HCT116 (cell line): ENCODE measurements around the gene ENTPD6.
"Not testable (repeated sequence)": the region's sequence is repeated elsewhere in the genome, so short reads cannot be mapped to it uniquely, and the experiment has no call there.

Source experiments
- CEBPB ChIP-seq: IDR thresholded peaks from 2 replicates; pipeline ENCODE4 v1.6.1; 2012; ENCODE audit warnings: low read depth
- EZH2phosphoT487 ChIP-seq: fragments of 200-600 bp; IDR thresholded peaks from 2 replicates; pipeline ENCODE4 v1.6.1; 2018; ENCODE audit warnings: antibody characterized with exemption, borderline replicate concordance
- SIN3A ChIP-seq: IDR thresholded peaks from 2 replicates; pipeline ENCODE4 v1.6.1; 2012; ENCODE audit warnings: low read depth
- ZNF274 ChIP-seq: fragments of 200-500 bp; sonication (Bioruptor generic); IDR thresholded peaks from 2 replicates; pipeline ENCODE4 v1.6.1; 2014; ENCODE audit warnings: mild to moderate bottlenecking, low read depth, low read length, inconsistent platforms
- TF ChIP-seq, protein P1 (sequence below), 3 experiments: fragments of 200-600 bp in 1 of 3; sonication (generic) in 1 of 3; IDR thresholded peaks in 2 of 3; conservative IDR thresholded peaks in 1 of 3; 2 replicates each; pipeline ENCODE4 v1.5.1; 2012 to 2017; ENCODE audit warnings: low read depth in 2 of 3, low read length in 2 of 3, antibody characterized with exemption in 1 of 3, borderline replicate concordance in 1 of 3, control low read depth in 1 of 3, mild to moderate bottlenecking in 1 of 3, mixed read lengths in 1 of 3, mixed run types in 1 of 3, moderate library complexity in 1 of 3; ENCODE audit not compliant: insufficient read depth in 1 of 3

DNA sequence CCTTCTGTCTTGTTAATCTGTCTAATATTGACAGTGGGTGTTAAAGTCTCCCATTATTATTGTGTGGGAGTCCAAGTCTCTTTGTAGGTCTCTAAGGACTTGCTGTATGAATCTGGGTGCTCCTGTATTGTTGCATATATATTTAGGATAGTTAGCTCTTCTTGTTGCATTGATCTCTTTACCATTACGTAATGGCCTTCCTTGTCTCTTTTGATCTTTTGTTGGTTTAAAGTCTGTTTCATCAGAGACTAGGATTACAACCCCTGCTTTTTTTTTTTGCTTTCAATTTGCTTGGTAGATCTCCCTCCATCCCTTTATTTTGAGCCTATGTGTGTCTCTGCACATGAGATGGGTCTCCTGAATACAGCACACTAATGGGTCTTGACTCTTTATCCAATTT, 11.1 kb upstream of the ENTPD6 start:
- TF ChIP-seq CEBPB, EZH2phosphoT487, SIN3A, ZNF274: not testable (repeated sequence)
- TF ChIP-seq, protein P1, sequence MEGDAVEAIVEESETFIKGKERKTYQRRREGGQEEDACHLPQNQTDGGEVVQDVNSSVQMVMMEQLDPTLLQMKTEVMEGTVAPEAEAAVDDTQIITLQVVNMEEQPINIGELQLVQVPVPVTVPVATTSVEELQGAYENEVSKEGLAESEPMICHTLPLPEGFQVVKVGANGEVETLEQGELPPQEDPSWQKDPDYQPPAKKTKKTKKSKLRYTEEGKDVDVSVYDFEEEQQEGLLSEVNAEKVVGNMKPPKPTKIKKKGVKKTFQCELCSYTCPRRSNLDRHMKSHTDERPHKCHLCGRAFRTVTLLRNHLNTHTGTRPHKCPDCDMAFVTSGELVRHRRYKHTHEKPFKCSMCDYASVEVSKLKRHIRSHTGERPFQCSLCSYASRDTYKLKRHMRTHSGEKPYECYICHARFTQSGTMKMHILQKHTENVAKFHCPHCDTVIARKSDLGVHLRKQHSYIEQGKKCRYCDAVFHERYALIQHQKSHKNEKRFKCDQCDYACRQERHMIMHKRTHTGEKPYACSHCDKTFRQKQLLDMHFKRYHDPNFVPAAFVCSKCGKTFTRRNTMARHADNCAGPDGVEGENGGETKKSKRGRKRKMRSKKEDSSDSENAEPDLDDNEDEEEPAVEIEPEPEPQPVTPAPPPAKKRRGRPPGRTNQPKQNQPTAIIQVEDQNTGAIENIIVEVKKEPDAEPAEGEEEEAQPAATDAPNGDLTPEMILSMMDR (IDR thresholded peaks at IDR 0.05 in 2 of 3, conservative IDR thresholded peaks at IDR 0.05 in 1 of 3; ENCODE audit: borderline replicate concordance in 1 of 3, insufficient read depth in 1 of 3, low read depth in 2 of 3, low read length in 2 of 3), result not testable (repeated sequence)
